Spleen (tissue), 7 donors: ENCODE results near the gene KCNQ4.

Source experiments
- POLR2A ChIP-seq, 3 donors: fragments of 450-650 bp; IDR thresholded peaks; one replicate each; pipeline ENCODE4 v1.5.1; 2017; ENCODE audit warnings: antibody characterized with exemption in 3 of 3, mild to moderate bottlenecking in 1 of 3
- TF ChIP-seq, protein P1 (sequence below), 11 experiments: fragments of 200-600 bp in 7 of 11; fragments of 450-650 bp in 4 of 11; sonication (generic) in 4 of 11; IDR thresholded peaks in 8 of 11; conservative IDR thresholded peaks in 3 of 11; 1 replicate in 7 of 11; 2 replicates in 4 of 11; pipeline versions ENCODE4 v1.4.0 to v1.8.0; 2016 to 2021; ENCODE audit warnings: antibody characterized with exemption in 11 of 11, inconsistent platforms in 4 of 11, mild to moderate bottlenecking in 1 of 11
- donor health status: DM: no; HTN: no; CAD: no; lungs with moderate emphysema.
- donor health status: DM: no; HTN: no; CAD: no.
- donor health status: DM: no; HTN: no; CAD: no.

DNA sequence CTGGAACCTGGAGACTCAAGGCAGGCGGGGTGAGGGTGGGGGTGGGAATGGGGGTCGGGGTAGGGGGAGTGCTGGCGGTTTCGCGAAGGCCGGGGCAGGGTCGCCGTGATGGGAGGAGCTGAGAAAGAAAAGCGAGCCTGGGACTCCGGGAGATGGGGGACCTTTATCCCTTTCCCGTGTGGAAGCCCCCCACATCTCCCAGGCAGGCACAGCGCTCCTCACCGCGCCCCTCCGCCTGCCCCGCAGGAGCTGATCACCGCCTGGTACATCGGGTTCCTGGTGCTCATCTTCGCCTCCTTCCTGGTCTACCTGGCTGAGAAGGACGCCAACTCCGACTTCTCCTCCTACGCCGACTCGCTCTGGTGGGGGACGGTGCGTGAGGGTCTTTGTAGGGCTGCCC lies 35.5 kb downstream of the KCNQ4 start:
- TF ChIP-seq, protein P1, sequence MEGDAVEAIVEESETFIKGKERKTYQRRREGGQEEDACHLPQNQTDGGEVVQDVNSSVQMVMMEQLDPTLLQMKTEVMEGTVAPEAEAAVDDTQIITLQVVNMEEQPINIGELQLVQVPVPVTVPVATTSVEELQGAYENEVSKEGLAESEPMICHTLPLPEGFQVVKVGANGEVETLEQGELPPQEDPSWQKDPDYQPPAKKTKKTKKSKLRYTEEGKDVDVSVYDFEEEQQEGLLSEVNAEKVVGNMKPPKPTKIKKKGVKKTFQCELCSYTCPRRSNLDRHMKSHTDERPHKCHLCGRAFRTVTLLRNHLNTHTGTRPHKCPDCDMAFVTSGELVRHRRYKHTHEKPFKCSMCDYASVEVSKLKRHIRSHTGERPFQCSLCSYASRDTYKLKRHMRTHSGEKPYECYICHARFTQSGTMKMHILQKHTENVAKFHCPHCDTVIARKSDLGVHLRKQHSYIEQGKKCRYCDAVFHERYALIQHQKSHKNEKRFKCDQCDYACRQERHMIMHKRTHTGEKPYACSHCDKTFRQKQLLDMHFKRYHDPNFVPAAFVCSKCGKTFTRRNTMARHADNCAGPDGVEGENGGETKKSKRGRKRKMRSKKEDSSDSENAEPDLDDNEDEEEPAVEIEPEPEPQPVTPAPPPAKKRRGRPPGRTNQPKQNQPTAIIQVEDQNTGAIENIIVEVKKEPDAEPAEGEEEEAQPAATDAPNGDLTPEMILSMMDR (IDR thresholded peaks at IDR 0.05 in 8 of 11, conservative IDR thresholded peaks at IDR 0.05 in 3 of 11), result no peak
- TF ChIP-seq POLR2A (IDR thresholded peaks at IDR 0.05), result no peak
